Pons (tissue), 1 donor: ENCODE results near the gene SYNJ2.

Experiments
- DNase-seq: peaks from one replicate; pipeline ENCODE4 v3.0.0-alpha.2; 2016; ENCODE audit warnings: low spot score

Gene SYNJ2

DNA sequence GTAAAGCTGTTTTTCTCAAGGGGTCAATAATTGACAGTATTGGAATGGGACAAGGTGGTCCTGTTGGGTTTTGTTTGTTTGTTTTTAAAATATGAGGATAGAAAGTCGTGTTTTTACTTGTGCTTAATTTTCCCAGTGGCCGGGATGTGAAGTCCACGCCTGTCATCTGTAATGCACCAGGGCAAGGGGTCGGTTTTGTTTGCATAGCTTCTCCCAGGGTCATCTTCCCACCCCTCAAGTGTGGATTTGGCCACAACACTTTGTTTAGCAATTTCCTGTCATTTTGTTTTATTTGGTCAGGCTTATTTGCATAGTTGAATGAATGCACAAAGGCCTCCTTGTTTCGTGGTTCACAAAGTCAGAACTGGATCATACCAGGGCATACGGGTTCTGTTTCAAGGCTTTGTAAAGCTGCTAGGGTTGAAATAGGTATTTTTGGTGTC is 29.8 kb downstream of the SYNJ2 start:
- DNase-seq = peak; percentile 99

DNA sequence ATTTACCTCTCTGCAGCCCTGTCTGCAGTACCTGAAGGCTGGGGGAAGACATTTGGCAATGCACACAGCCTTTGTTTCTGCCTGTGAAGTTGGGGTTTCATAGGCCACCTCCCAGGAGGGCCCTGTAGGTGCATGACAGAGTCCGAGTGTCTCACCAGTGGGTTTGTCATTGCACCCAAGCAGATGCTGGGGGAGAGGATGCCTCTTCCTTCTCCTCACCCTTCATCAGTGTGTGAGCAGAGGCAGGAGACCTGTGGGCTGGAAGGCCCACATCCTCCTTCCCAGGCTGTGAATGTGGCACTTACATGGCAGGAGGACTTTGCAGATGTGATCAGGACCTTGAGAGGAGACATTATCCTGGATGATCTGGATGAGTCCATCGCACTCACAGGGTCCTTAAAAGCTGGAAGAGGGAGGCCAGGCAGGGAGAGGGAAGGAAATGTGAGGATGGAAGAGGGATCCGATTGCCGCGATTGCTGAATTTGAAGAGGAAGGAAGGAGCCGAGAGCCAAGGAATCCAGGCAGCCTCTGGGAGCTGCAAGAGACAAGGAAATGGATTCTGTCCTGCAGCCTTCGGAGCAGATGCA is 30.4 kb downstream of the SYNJ2 start:
- peak; percentile 46 for DNase-seq

GRCh38 chr6:158013904-158014504 is 32.3 kb downstream of the SYNJ2 start:
- no peak for DNase-seq

GRCh38 chr6:158014505-158015187 is 33.0 kb downstream of the SYNJ2 start:
- no peak for DNase-seq

DNA sequence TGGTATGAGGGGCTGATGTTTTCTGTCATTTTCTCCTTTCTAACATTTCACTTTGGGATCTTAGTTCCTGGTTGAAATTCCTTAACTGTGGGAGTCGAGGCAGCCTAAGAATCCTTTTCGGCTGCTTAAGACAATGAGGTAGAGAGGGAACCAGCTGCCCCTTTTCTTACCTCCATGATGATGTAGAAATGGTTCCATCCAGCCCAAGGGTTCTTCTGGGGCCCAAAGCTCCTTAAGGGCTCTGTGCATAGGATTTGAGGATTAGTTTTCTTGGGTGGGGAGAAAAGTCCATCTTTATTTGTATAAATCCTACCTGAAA is 33.5 kb downstream of the SYNJ2 start:
- no peak for DNase-seq

- DNase-seq = no peak
Observed at GRCh38 chr6:158016571-158017383, 35.1 kb downstream of the SYNJ2 start.

- no peak for DNase-seq
Observed at GRCh38 chr6:158017621-158018040, 36.0 kb downstream of the SYNJ2 start.

DNA sequence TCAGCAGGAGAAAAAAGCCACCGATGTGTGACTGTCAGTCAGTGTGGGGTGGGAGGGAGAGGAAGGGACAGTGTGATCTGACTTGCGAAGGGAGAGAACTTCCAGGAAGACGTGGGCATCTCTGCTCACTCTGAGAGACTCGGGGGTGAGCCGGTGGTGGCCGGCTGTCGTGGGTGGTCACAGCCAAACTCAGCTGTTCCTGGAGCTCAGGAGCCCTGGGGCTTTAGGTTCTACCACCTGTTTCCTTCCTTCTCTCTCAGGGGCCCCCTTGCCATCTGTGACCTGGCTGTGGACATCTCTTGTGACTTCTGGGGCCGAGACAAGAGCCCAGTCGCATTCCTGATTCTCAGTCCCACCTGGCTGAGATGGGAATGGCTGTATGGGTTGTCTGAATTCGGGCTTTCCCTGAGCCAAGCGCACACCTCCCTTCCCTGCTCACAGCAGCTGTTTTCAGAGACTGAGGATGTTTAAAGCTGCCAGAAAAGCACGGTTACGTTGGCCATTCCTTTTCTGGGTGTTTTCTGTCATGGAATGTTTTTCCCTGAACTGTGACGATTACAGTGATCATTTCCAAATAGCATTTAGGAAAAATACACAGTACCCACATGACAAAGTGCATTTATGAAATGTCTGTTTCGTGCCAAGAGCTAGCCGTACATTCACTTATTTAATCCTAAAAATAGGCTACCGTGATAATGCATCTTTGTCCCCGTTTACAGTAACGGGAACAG is 36.5 kb downstream of the SYNJ2 start:
- no peak for DNase-seq

- no peak for DNase-seq
Observed at GRCh38 chr6:158018851-158019361, 37.2 kb downstream of the SYNJ2 start.

GRCh38 chr6:158019416-158019815 is 37.8 kb downstream of the SYNJ2 start:
- DNase-seq = no peak

DNA sequence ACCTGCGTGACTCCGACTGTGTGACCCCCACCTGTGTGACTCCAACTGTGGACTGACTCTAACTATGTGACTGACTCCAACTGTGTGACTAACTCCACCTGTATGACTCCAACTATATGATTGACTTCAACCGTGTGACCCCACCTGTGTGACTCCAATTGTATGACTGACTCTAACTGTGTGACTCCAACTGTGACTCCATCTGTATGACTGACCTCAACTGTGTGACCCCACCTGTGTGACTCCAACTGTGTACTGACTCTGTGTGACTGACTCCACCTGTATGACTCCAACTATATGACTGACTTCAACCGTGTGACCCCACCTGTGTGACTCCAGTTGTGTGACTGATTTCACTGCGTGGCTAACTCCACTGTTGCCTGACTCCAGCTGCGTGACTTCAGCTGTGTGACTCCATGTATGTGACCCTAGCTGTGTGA is 38.6 kb downstream of the SYNJ2 start:
- no peak for DNase-seq

DNA sequence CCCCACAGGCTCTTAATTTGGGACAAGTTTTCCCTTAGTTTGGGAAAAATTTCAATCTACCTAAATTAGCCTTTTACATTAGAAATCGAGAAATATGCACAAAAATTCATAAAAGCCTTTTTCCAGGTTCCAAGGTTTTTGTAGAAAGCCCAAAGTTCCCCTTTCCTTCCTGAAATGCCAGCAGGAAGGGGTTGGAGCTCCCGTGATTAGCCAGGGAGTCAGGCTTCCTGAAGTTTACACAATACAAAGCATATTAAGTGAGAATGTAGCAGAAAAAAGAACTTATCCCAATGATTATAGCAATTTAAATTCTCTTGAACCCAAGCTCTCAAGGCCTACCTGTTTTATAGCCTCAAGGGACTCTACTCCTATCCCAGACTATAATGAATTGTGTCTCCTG is 39.1 kb downstream of the SYNJ2 start:
- DNase-seq = no peak

GRCh38 chr6:158021376-158021775 is 39.7 kb downstream of the SYNJ2 start:
- no peak for DNase-seq

DNA sequence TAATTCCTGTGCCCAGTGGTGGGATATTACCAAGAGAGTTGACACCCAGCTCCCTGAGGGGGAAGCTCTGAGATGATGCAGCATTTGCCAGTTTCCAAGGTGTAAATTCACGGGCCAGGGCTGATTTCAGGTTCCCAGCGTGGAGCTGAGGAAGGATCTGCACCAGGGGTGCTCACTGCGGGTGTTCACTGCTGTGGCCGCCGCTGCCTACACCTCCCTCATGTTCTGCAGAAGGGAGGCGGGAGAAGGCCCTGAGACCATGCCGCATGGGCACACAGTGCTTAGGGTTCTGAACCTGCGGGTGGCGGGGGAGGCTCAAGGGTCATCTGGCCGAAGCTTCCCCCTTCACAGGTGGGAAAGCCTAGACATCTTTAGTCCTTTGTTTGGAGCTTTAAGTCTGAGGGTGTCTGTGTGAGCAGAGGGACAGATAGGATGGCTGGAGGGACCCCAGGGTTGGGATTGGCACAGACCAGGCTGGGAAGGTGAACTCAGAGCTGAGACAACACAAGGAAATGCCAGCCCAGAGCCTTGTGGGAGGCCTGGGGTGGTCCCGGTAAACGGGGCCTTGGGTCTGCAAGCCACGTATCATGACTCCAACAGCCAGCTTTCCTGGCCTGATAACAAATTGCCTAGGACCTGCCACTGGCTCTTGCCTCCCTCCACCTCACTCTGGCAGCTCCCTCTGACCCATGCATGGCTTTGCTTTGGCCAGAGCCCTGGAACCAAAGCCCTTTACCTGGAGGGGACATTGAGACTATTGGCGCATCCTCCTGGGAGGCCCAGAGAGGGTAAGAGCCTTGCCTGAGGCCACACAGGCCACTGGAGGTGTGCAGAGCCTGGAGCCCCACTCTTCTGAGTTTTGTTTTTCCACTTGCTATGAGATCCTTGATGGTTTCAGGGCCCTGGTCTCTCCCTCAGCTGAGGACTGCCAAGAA is 40.4 kb downstream of the SYNJ2 start:
- DNase-seq = no peak

DNA sequence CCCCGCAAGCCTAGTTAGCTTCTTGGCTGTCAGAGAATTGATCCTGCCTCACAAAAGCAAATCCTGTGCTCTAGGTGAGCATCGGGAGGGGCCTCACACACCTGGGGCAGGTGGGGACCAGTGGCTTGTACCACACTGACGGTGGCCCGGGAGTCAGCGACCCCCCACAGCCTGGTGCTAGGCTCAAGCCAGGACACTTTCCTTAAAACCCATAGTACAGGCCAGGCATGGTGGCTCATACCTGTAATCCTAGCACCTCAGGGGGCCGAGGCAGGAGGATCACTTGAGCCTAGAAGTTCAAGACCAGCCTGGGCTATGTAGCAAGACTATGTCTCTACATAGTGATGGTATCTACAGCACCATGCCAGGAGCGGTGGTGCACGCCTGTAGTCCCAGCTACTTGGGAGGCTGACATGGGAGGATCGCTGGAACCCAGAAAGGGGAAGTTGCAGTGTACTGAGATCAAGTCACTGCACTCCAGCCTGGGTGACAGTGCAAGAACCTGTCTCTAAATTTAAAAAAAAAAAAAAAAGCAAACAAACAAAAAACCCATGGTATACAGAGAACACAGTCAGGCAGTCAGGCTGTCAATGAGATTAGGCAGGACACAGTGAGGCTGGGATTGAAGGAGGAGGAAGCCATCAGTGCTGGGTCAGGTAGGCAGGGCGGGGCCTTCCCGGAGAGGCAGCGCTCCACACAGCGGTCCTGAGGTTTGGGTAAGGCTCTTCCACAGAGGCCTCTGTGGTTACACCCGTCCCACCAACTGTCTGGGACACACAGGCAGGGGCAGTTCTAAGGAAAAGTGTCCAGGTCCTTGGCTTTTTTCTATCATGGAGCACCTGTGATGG is 41.3 kb downstream of the SYNJ2 start:
- no peak for DNase-seq

DNA sequence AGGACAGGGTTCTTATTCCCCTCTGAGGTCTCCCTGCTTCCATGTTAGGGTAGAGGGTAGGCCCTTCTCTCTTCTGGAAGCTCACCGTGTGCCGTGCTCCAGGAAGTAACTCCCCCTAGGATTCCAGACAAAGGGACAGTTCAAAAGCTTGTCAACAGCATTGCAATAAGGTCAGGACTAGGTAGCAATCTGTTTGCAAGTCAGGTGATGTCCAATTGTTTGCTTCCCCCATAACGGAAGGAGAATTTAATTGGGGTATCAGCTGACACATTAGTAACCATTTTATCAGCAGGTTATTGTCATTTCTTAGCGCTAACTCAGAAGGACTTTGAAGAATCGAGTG is 41.9 kb downstream of the SYNJ2 start:
- DNase-seq = no peak

DNA sequence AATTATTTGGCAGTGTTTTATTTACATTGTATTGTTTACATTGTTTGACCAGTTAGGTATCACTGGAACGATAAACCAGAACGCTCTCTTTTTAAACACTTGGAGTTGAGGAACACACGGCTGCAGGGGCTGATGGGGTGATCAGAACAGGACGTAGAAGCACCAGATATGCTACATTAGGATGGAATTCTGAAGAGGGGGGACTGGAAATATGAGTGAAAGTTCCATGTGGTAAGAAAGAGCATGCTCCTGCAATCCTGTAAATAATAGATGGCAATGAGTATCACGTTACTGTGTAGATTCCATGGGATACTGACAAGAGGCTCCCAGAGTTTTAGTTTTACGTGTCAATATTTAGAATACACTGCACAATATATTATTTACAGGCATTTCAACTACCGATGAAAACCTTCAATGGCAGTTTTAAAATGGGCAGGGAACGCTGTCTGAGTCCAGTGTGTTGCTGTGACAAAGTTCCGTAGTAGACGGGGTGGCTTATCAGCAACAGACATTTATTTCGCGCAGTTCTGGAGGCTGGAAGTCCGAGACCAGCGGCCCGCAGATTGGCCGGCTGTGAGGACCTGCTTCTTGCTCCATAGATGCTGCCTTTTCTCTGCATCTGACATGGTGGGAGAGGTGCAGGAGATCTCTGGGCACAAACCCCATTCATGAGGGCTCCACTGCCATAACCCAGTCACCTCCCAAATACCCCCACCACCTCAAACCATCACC is 43.1 kb downstream of the SYNJ2 start:
- no peak for DNase-seq

- peak; percentile 81 for DNase-seq
Observed at GRCh38 chr6:158026054-158026900, 44.6 kb downstream of the SYNJ2 start.
